OCI-LY7 (cell line): Measurements from ENCODE around the gene AAMDC. TPM values are rescaled to one million over a fixed set of nuclear protein-coding genes. Genes with fewer than 3 reads are reported as not detected.

Experiments used
- BruUV-seq: library from RNA; stranded (reverse); fragments of 400-500 nt; replicated peaks from 2 replicates; lab custom pipeline; 2021; lab: Mats Ljungman, UMichigan
- CTCF ChIA-PET: fragments of 300-600 bp; sonication (Branson Sonifier 250); formaldehyde crosslinking; loops from one replicate; lab custom pipeline; 2022; ENCODE audit warnings: antibody characterized with exemption; ENCODE audit not compliant: unreplicated experiment; lab: Charles Lee
- POLR2A ChIA-PET: fragments of 300-600 bp; sonication (Branson Sonifier 250); formaldehyde crosslinking; loops from one replicate; lab custom pipeline; 2022; ENCODE audit warnings: antibody characterized with exemption; lab: Charles Lee
- DNase-seq: peaks from one replicate; pipeline ENCODE4 v3.0.0-alpha.2; 2015; ENCODE audit warnings: low spot score
- H2AFZ ChIP-seq: fragments of 200-600 bp; sonication (generic), shearing (Covaris generic); 2 replicates; pipeline ENCODE4 v1.6.1; 2014; ENCODE audit warnings: mild to moderate bottlenecking, antibody characterized with exemption, low read length, moderate library complexity
- H3K27ac ChIP-seq: fragments of 200-600 bp; sonication (generic); 2 replicates; pipeline ENCODE4 v1.5.1; 2014; ENCODE audit warnings: mixed run types, low read depth, mild to moderate bottlenecking, moderate library complexity, low read length, inconsistent platforms; ENCODE audit not compliant: poor library complexity, severe bottlenecking
- H3K36me3 ChIP-seq: fragments of 200-600 bp; sonication (generic); 2 replicates; pipeline ENCODE4 v1.6.1; 2014; ENCODE audit warnings: mild to moderate bottlenecking, antibody characterized with exemption, low read length, moderate library complexity, mixed read lengths; ENCODE audit not compliant: insufficient read depth
- H3K4me1 ChIP-seq: fragments of 200-600 bp; sonication (generic); 2 replicates; pipeline ENCODE4 v1.5.1; 2014; ENCODE audit warnings: mild to moderate bottlenecking, low read length; ENCODE audit not compliant: insufficient read depth, poor library complexity, severe bottlenecking
- H3K4me2 ChIP-seq: fragments of 200-600 bp; sonication (generic); 2 replicates; pipeline ENCODE4 v1.6.1; 2014; ENCODE audit warnings: mild to moderate bottlenecking, low read length
- H3K4me3 ChIP-seq: fragments of 200-600 bp; sonication (generic); 2 replicates; pipeline ENCODE4 v1.5.1; 2014; ENCODE audit warnings: mild to moderate bottlenecking, low read depth, low read length; ENCODE audit not compliant: poor library complexity, severe bottlenecking
- H3K79me2 ChIP-seq: fragments of 200-600 bp; sonication (generic); 2 replicates; pipeline ENCODE4 v1.6.1; 2016; ENCODE audit warnings: low read depth, mild to moderate bottlenecking, low read length, moderate library complexity, mixed read lengths; ENCODE audit not compliant: insufficient read depth
- H3K9me2 ChIP-seq: fragments of 200-600 bp; sonication (generic); 2 replicates; pipeline ENCODE4 v1.6.1; 2016; ENCODE audit warnings: mild to moderate bottlenecking, low read length, mixed read lengths; ENCODE audit not compliant: insufficient read depth
- H3K9me3 ChIP-seq: fragments of 200-600 bp; sonication (generic); 2 replicates; pipeline ENCODE4 v1.6.1; 2014; ENCODE audit warnings: mild to moderate bottlenecking, mixed run types, low read length, mixed read lengths
- H4K20me1 ChIP-seq: fragments of 200-600 bp; sonication (generic); 2 replicates; pipeline ENCODE4 v1.6.1; 2014; ENCODE audit warnings: mild to moderate bottlenecking, antibody characterized with exemption, low read length, moderate library complexity, mixed read lengths; ENCODE audit not compliant: insufficient read depth
- CTCF ChIP-seq: fragments of 200-600 bp; sonication (generic); conservative IDR thresholded peaks from 2 replicates; pipeline ENCODE4 v1.5.1; 2014; ENCODE audit warnings: mild to moderate bottlenecking, antibody characterized with exemption, low read length, moderate library complexity, mixed read lengths
- EZH2phosphoT487 ChIP-seq: fragments of 200-600 bp; sonication (generic); IDR thresholded peaks from 2 replicates; pipeline ENCODE4 v1.6.1; 2018; ENCODE audit warnings: low read depth, borderline replicate concordance, mild to moderate bottlenecking, mixed run types, antibody characterized with exemption, low read length, moderate library complexity, mixed read lengths
- intact Hi-C: fragments of 100-400 bp; cut with micrococcal nuclease; formaldehyde crosslinking; loops from one replicate; pipeline ENCODE4 v1.10.0; 2022; ENCODE audit not compliant: unreplicated experiment
- total RNA-seq, 2 experiments: library from RNA; depleted of rRNA in 1 of 2; stranded (reverse); fragments of >200 nt in 1 of 2; shearing (Covaris generic) in 1 of 2; gene quantifications; 2 replicates each; pipeline ENCODE4 v1.2.3, GENCODE V29; 2014 to 2022

The AAMDC gene
- total RNA-seq, 2 experiments from 2014 or later, result 11.0 to 17.1 TPM

- POLR2A ChIA-PET, result interaction anchor here (1.3 kb wide), 1 partner anchor 11 kb away, joined by 4 read pairs; no protein-coding TSS in a partner anchor
- no peak overlapping the region for H3K4me3 ChIP-seq
- peaks cover 46% of the 10 kb centered on the region for H3K36me3 ChIP-seq
- no peak overlapping the region for H3K27ac ChIP-seq
- no TSS peak for BruUV-seq
- no peak for TF ChIP-seq EZH2phosphoT487
- no peak for TF ChIP-seq CTCF
- no peak overlapping the region for H3K4me2 ChIP-seq
- intact Hi-C loops, result no loop called here
- no peaks in the 10 kb centered on the region for H3K9me2 ChIP-seq
- no peak overlapping the region for H2AFZ ChIP-seq
- H3K4me1 ChIP-seq, result no peaks in the 10 kb centered on the region
- peaks cover 95% of the 10 kb centered on the region for H3K79me2 ChIP-seq
- CTCF ChIA-PET, result no interaction called here
- H3K9me3 ChIP-seq, result no peaks in the 10 kb centered on the region
- no peak for DNase-seq
- H4K20me1 ChIP-seq, result peaks cover 5% of the 10 kb centered on the region; the same call in 1 of the 2 replicates
Observed at GRCh38 chr11:77806993-77807392, 14.0 kb upstream of the AAMDC start.

- ChIA-PET POLR2A (no interaction called here), CTCF (no interaction called here)
- DNase-seq, result no peak
- H3K27ac ChIP-seq, result no peak overlapping the region
- H3K9me2 ChIP-seq, result no peaks in the 10 kb centered on the region
- H2AFZ ChIP-seq, result no peak overlapping the region
- H3K9me3 ChIP-seq, result peaks cover 20% of the 10 kb centered on the region; the same call in 1 of the 2 replicates
- no peak overlapping the region for H3K4me3 ChIP-seq
- intact Hi-C loops, result no loop called here
- H4K20me1 ChIP-seq, result peaks cover 10% of the 10 kb centered on the region; the same call in 1 of the 2 replicates
- no TSS peak for BruUV-seq
- H3K36me3 ChIP-seq, result peaks cover 95% of the 10 kb centered on the region
- peaks cover 97% of the 10 kb centered on the region for H3K79me2 ChIP-seq
- H3K4me2 ChIP-seq, result no peak overlapping the region
- peaks cover 4% of the 10 kb centered on the region for H3K4me1 ChIP-seq
- TF ChIP-seq CTCF, result no peak
- no peak for TF ChIP-seq EZH2phosphoT487
Observed at GRCh38 chr11:77813256-77813655, 7.7 kb upstream of the AAMDC start.

GRCh38 chr11:77814848-77815247 lies 6.1 kb upstream of the AAMDC start:
- Histone ChIP-seq H3K4me3 (no peak overlapping the region), H3K79me2 (peaks cover 98% of the 10 kb centered on the region), H2AFZ (no peak overlapping the region), H3K9me2 (no peaks in the 10 kb centered on the region), H3K27ac (no peak overlapping the region), H3K4me1 (peaks cover 13% of the 10 kb centered on the region), H3K36me3 (peaks cover 85% of the 10 kb centered on the region), H4K20me1 (peaks cover 16% of the 10 kb centered on the region; the same call in 1 of the 2 replicates), H3K9me3 (peaks cover 20% of the 10 kb centered on the region; the same call in 1 of the 2 replicates), H3K4me2 (no peak overlapping the region)
- POLR2A ChIA-PET, result no interaction called here
- CTCF ChIA-PET, result no interaction called here
- no peak for DNase-seq
- BruUV-seq, result no TSS peak
- intact Hi-C loops, result no loop called here
- TF ChIP-seq CTCF (no peak), EZH2phosphoT487 (no peak)
